H1 (cell line): Measurements from ENCODE around the gene GRM6. TPM values are rescaled to one million over a fixed set of nuclear protein-coding genes. Genes with fewer than 3 reads are reported as not detected.

Experiments used
- CTCF ChIA-PET: fragments of 300-600 bp; sonication (Branson Sonifier 250); formaldehyde crosslinking; loops from one replicate; lab custom pipeline; 2021; ENCODE audit not compliant: partially characterized antibody; lab: Charles Lee
- POLR2A ChIA-PET: fragments of 300-600 bp; sonication (Branson Sonifier 250); formaldehyde crosslinking; loops from one replicate; lab custom pipeline; 2021; ENCODE audit warnings: inconsistent platforms; ENCODE audit not compliant: partially characterized antibody; lab: Charles Lee
- DNase-seq, 2 experiments: peaks; one replicate each; pipeline versions ENCODE4 v3.0.0 to v3.0.0-alpha.2; 2010 to 2022; ENCODE audit warnings: low spot score in 2 of 2, low read depth in 1 of 2, mixed read lengths in 1 of 2
- FAIRE-seq: peaks from 2 replicates; lab custom pipeline; 2011; peaks lifted over from hg19 to GRCh38; lab: Jason Lieb, UNC
- H2AFZ ChIP-seq: 2 replicates; pipeline ENCODE4 v1.8.1; 2012; ENCODE audit warnings: low read length, inconsistent platforms
- H2AK5ac ChIP-seq: 2 replicates; pipeline ENCODE4 v1.6.1; 2013; ENCODE audit warnings: low read depth, low read length
- H2BK120ac ChIP-seq: replicated peaks from 2 replicates; pipeline ENCODE3; 2013; ENCODE audit warnings: low read depth, low read length, inconsistent platforms
- H2BK12ac ChIP-seq: 2 replicates; pipeline ENCODE4 v1.6.1; 2013; ENCODE audit warnings: low read depth, low read length
- H2BK15ac ChIP-seq: 2 replicates; pipeline ENCODE4 v1.6.1; 2013; ENCODE audit warnings: low read length
- H2BK20ac ChIP-seq: 2 replicates; pipeline ENCODE4 v1.6.1; 2013; ENCODE audit warnings: low read length
- H2BK5ac ChIP-seq: 2 replicates; pipeline ENCODE4 v1.6.1; 2013; ENCODE audit warnings: low read depth, low read length
- H3K14ac ChIP-seq: 2 replicates; pipeline ENCODE4 v1.6.1; 2013; ENCODE audit warnings: inconsistent platforms; ENCODE audit not compliant: insufficient read length
- H3K18ac ChIP-seq: 2 replicates; pipeline ENCODE4 v1.6.1; 2013; ENCODE audit warnings: low read length; ENCODE audit errors: extremely low read depth
- H3K23ac ChIP-seq: 2 replicates; pipeline ENCODE4 v1.6.1; 2013; ENCODE audit warnings: inconsistent platforms; ENCODE audit not compliant: insufficient read length
- H3K23me2 ChIP-seq: 2 replicates; pipeline ENCODE4 v1.6.1; 2013; ENCODE audit warnings: low read depth, low read length
- H3K27ac ChIP-seq: 2 replicates; pipeline ENCODE4 v1.6.1; 2011; ENCODE audit warnings: low read depth, low read length, inconsistent platforms
- H3K27me3 ChIP-seq, 4 experiments: replicated peaks in 1 of 4; 1 replicate in 1 of 4; 2 replicates in 3 of 4; pipeline versions ENCODE4 v1.6.1 to v1.8.1; 2011 to 2013; ENCODE audit warnings: low read length in 3 of 4, mild to moderate bottlenecking in 3 of 4, inconsistent platforms in 2 of 4, mixed read lengths in 2 of 4, moderate library complexity in 1 of 4; ENCODE audit not compliant: control insufficient read depth in 3 of 4, insufficient read depth in 3 of 4; ENCODE audit errors: extremely low read depth in 1 of 4
- H3K36me3 ChIP-seq, 4 experiments: 2 replicates each; pipeline versions ENCODE4 v1.6.1 to v1.8.1; 2011 to 2013; ENCODE audit warnings: mild to moderate bottlenecking in 4 of 4, low read length in 3 of 4, moderate library complexity in 2 of 4, control low read depth in 1 of 4, inconsistent platforms in 1 of 4; ENCODE audit not compliant: insufficient read depth in 4 of 4, control insufficient read depth in 2 of 4
- H3K4ac ChIP-seq: replicated peaks from 2 replicates; pipeline ENCODE3; 2013; ENCODE audit warnings: low read length, low read depth, mixed read lengths, inconsistent platforms; ENCODE audit not compliant: insufficient read length
- H3K4me1 ChIP-seq, 4 experiments: replicated peaks in 1 of 4; 1 replicate in 1 of 4; 2 replicates in 3 of 4; pipeline versions ENCODE4 v1.6.1 to v1.8.1; 2011 to 2013; ENCODE audit warnings: low read length in 3 of 4, inconsistent platforms in 2 of 4, mixed read lengths in 1 of 4; ENCODE audit not compliant: insufficient read depth in 4 of 4, control insufficient read depth in 3 of 4
- H3K4me2 ChIP-seq, 2 experiments: 2 replicates each; pipeline versions ENCODE4 v1.6.1 to v1.8.1; 2011 to 2013; ENCODE audit warnings: low read depth in 2 of 2, low read length in 2 of 2, control low read depth in 1 of 2, inconsistent platforms in 1 of 2, mild to moderate bottlenecking in 1 of 2; ENCODE audit not compliant: insufficient read depth in 1 of 2
- H3K4me3 ChIP-seq, 4 experiments: fragments of 200-600, 300-600 bp in 1 of 4; sonication (generic), shearing (Covaris generic), sonication (Bioruptor Twin) in 1 of 4; 2 replicates each; pipeline versions ENCODE4 v1.5.1 to v1.8.1; 2011 to 2016; ENCODE audit warnings: low read length in 4 of 4, low read depth in 3 of 4, control low read depth in 2 of 4, inconsistent platforms in 2 of 4, mild to moderate bottlenecking in 2 of 4, mixed read lengths in 1 of 4, moderate library complexity in 1 of 4; ENCODE audit not compliant: insufficient read depth in 2 of 4; ENCODE audit errors: extremely low read depth in 1 of 4
- H3K56ac ChIP-seq: replicated peaks from 2 replicates; pipeline ENCODE3; 2013; ENCODE audit warnings: low read depth, mild to moderate bottlenecking, mixed read lengths, low read length, inconsistent platforms; ENCODE audit not compliant: insufficient read length
- H3K79me1 ChIP-seq: 2 replicates; pipeline ENCODE4 v1.6.1; 2013; ENCODE audit warnings: low read depth, low read length, control low read depth
- H3K79me2 ChIP-seq, 2 experiments: 2 replicates each; pipeline versions ENCODE4 v1.6.1 to v1.8.1; 2012 to 2013; ENCODE audit warnings: low read length in 2 of 2, mild to moderate bottlenecking in 2 of 2, inconsistent platforms in 1 of 2; ENCODE audit not compliant: insufficient read depth in 2 of 2, control insufficient read depth in 1 of 2
- H3K9ac ChIP-seq, 4 experiments: replicated peaks in 1 of 4; 1 replicate in 1 of 4; 2 replicates in 3 of 4; pipeline versions ENCODE4 v1.6.1 to v1.8.1; 2011 to 2013; ENCODE audit warnings: low read depth in 3 of 4, low read length in 3 of 4, control low read depth in 2 of 4, mild to moderate bottlenecking in 2 of 4, moderate library complexity in 2 of 4, inconsistent platforms in 1 of 4; ENCODE audit errors: extremely low read depth in 1 of 4
- H3K9me3 ChIP-seq, 2 experiments: 2 replicates each; pipeline versions ENCODE4 v1.6.1 to v1.8.1; 2012 to 2013; ENCODE audit warnings: mild to moderate bottlenecking in 2 of 2, moderate library complexity in 2 of 2, control low read depth in 1 of 2, inconsistent platforms in 1 of 2, low read depth in 1 of 2, low read length in 1 of 2, mixed read lengths in 1 of 2; ENCODE audit not compliant: insufficient read depth in 2 of 2
- H4K20me1 ChIP-seq, 2 experiments: replicated peaks in 1 of 2; 2 replicates each; pipeline versions ENCODE3 to v1.8.1; 2011 to 2013; ENCODE audit warnings: inconsistent platforms in 2 of 2, low read length in 2 of 2, mild to moderate bottlenecking in 1 of 2; ENCODE audit not compliant: insufficient read depth in 2 of 2, control insufficient read depth in 1 of 2
- H4K5ac ChIP-seq: 2 replicates; pipeline ENCODE4 v1.6.1; 2013; ENCODE audit warnings: low read length, low read depth, mixed read lengths, inconsistent platforms; ENCODE audit not compliant: insufficient read length
- H4K8ac ChIP-seq: 2 replicates; pipeline ENCODE4 v1.8.0; 2013; ENCODE audit warnings: mild to moderate bottlenecking, moderate library complexity, low read length, inconsistent platforms; ENCODE audit not compliant: insufficient read depth; ENCODE audit errors: extremely low read depth
- H4K91ac ChIP-seq: replicated peaks from 2 replicates; pipeline ENCODE3; 2013; ENCODE audit warnings: low read length, mixed read lengths, inconsistent platforms; ENCODE audit not compliant: insufficient read length
- ASH2L ChIP-seq: fragments of 200-600, 300-600 bp; sonication (generic); IDR thresholded peaks from one replicate; pipeline ENCODE4 v1.7.1; 2017; ENCODE audit warnings: low read length
- EZH2 ChIP-seq: fragments of 200-600 bp; sonication (generic); IDR thresholded peaks from 2 replicates; pipeline ENCODE4 v1.7.1; 2012; ENCODE audit warnings: low read depth, mild to moderate bottlenecking, moderate library complexity, low read length, inconsistent platforms; ENCODE audit not compliant: severe bottlenecking
- MAX ChIP-seq: IDR thresholded peaks from 2 replicates; pipeline ENCODE4 v1.6.1; 2012; ENCODE audit warnings: inconsistent platforms
- POLR2A ChIP-seq, 2 experiments: IDR thresholded peaks; 1 replicate in 1 of 2; 2 replicates in 1 of 2; pipeline ENCODE4 v1.6.1; 2011; ENCODE audit warnings: low read depth in 2 of 2, low read length in 2 of 2, mild to moderate bottlenecking in 2 of 2; ENCODE audit errors: control extremely low read depth in 1 of 2
- POU5F1 ChIP-seq: IDR thresholded peaks from 2 replicates; pipeline ENCODE4 v1.6.1; 2011; ENCODE audit warnings: low read depth, mild to moderate bottlenecking, low read length, moderate library complexity
- RAD21 ChIP-seq, 2 experiments: IDR thresholded peaks in 1 of 2; conservative IDR thresholded peaks in 1 of 2; 2 replicates each; pipeline ENCODE4 v1.6.1; 2011; ENCODE audit warnings: low read depth in 2 of 2, low read length in 2 of 2, improper control_type of control experiment in 1 of 2, inconsistent platforms in 1 of 2, mild to moderate bottlenecking in 1 of 2, moderate library complexity in 1 of 2
- SIRT6 ChIP-seq: IDR thresholded peaks from one replicate; pipeline ENCODE4 v1.7.1; 2012; ENCODE audit warnings: low read length, inconsistent platforms
- SRF ChIP-seq: IDR thresholded peaks from 2 replicates; pipeline ENCODE4 v1.6.1; 2011; ENCODE audit warnings: mild to moderate bottlenecking, low read depth, low read length, moderate library complexity
- TAF1 ChIP-seq: IDR thresholded peaks from 2 replicates; pipeline ENCODE4 v1.6.1; 2011; ENCODE audit warnings: mild to moderate bottlenecking, low read depth, low read length
- WGBS, 2 experiments: shearing (Covaris generic) in 1 of 2; methylation state at CpG; one replicate each; pipeline versions ENCODE4 v1.1.6 to v1.1.7; 2013 to 2015; ENCODE audit warnings: low lambda C conversion rate in 2 of 2, mixed read lengths in 2 of 2, inconsistent platforms in 1 of 2, low coverage in 1 of 2, missing lambda C conversion rate in 1 of 2; ENCODE audit not compliant: insufficient replicate concordance in 2 of 2, insufficient coverage in 1 of 2, insufficient read length in 1 of 2; ENCODE audit errors: extremely low coverage in 1 of 2, missing lambda C conversion rate in 1 of 2; 5-methylcytosine and 5-hydroxymethylcytosine counted together
- polyA plus RNA-seq, 7 experiments: library from polyadenylated mRNA; depleted of rRNA in 3 of 7; stranded (reverse) in 5 of 7; unstranded in 2 of 7; fragments of >200 nt in 5 of 7; fragments of 200-250 nt in 2 of 7; gene quantifications; 1 replicate in 5 of 7; 2 replicates in 1 of 7; 4 replicates in 1 of 7; pipeline versions ENCODE4 v1.2.1 to v1.2.3, GENCODE V29; 2011 to 2013; ENCODE audit warnings: missing spikeins in 2 of 7, mixed read lengths in 2 of 7
- total RNA-seq: library from RNA; stranded (reverse); fragmentation: NEBNext Ultra II Directional; extraction: Animal tissue kit (Norgen Biotek cat#: 25700); gene quantifications from 2 replicates; pipeline ENCODE4 v1.2.1, GENCODE V29; 2021

GRM6 gene
- total and polyA plus RNA-seq, 2 of the 8 experiments (the other 6 are each of a cell fraction or from before 2014, with no cell fraction given) = not detected

GRCh38 chr5:178988436-178989220 is 6.5 kb downstream of the GRM6 start:
- H3K23me2 ChIP-seq = no peaks in the 10 kb centered on the region
- no peak for TF ChIP-seq SIRT6
- no peak for TF ChIP-seq POU5F1
- TF ChIP-seq POLR2A (IDR thresholded peaks at IDR 0.05; ENCODE audit: control extremely low read depth in 1 of 2, low read depth in 2 of 2, low read length in 2 of 2) = no peak
- no peak for TF ChIP-seq EZH2
- TF ChIP-seq SRF = no peak
- TF ChIP-seq TAF1 = no peak
- no peak for TF ChIP-seq RAD21 (IDR thresholded peaks at IDR 0.05 in 1 of 2, conservative IDR thresholded peaks at IDR 0.05 in 1 of 2; ENCODE audit: low read depth in 2 of 2, low read length in 2 of 2)
- no peak for TF ChIP-seq ASH2L
- no peak for TF ChIP-seq MAX

More at GRCh38 chr5:178988436-178989220, 6.5 kb downstream of the GRM6 start:
- Histone ChIP-seq H3K4me3 (no peak overlapping the region), H4K5ac (no peak overlapping the region), H3K56ac (no peak overlapping the region), H2BK12ac (no peak overlapping the region), H4K8ac (no peak overlapping the region), H3K9me3 (peaks cover 56 to 85% of the 10 kb centered on the region in 2 experiments), H3K79me1 (no peaks in the 10 kb centered on the region), H3K23ac (no peak overlapping the region), H2BK5ac (no peak overlapping the region), H3K27me3 (peaks cover 6 to 12% (median 11%) of the 10 kb centered on the region in 4 experiments), H4K20me1 (no peaks in the 10 kb centered on the region), H3K4ac (no peak overlapping the region), H3K4me2 (no peak overlapping the region), H3K14ac (no peak overlapping the region), H3K9ac (no peak overlapping the region), H3K79me2 (no peaks in the 10 kb centered on the region), H3K36me3 (no peaks in the 10 kb centered on the region), H2BK15ac (no peak overlapping the region), H3K18ac (no peak overlapping the region), H4K91ac (no peak overlapping the region), H3K4me1 (no peaks in the 10 kb centered on the region), H2AK5ac (no peak overlapping the region), H2BK20ac (no peak overlapping the region), H3K27ac (no peak overlapping the region), H2BK120ac (no peak overlapping the region), H2AFZ (no peak overlapping the region)
- WGBS, 2 experiments = 82% methylated on average over 17 of the region's 27 CpGs; no CpG with 5 or more reads in 1 of the 2 experiments
- no peak for DNase-seq
- ChIA-PET POLR2A (no interaction called here), CTCF (interaction anchor here (1.4 kb wide), 1 partner anchor 178 kb away, joined by 4 read pairs; no protein-coding TSS in a partner anchor)
- FAIRE-seq = no peak
